DMS153 treated with DMSO at 0.1 percent for 48 hours (cell line): Measurements from ENCODE around the gene TNS3.

Experiments
- DNase-seq: peaks from one replicate; lab custom pipeline; 2025; ENCODE audit not compliant: unreplicated experiment; lab: John Stamatoyannopoulos, UW

TNS3 gene

DNA sequence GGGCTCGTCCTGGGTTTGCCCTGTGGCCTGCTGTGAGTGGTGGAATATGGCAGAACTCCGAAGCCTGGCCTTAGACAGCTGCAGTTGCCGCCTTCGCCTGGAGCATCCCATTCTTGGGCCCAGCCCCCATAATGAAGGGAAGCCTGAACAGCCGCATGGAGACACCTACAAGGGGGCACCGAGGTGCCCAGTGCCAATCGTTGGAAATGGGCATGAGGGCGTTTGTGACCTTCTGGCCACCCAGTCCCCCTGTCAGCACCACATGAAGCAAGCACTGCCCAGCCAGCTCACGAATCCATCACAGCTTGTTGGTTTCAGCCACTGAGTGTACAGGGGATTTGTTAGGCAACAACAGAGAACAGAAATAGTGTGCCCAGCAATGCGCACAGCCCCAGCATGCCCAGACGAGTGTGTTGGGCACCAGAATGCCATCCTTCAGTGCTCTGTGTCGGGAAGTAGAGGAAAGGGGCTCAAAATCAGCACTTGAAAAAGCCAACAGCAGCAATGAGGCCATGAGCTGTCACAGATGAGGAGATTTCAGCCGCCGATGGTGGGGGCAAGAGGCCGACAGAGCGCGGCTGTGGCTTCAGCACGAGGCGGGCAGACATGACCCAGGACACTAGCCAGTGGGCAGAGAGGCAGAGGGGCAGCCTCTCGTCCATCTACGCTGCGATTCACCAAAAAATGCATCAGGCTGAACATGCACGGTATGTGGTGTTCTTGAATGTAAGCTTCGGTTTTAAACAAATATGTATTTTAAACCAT, 91.2 kb downstream of the TNS3 start:
- DNase-seq: no peak

GRCh38 chr7:47489624-47490023, 92.3 kb downstream of the TNS3 start:
- no peak for DNase-seq

DNA sequence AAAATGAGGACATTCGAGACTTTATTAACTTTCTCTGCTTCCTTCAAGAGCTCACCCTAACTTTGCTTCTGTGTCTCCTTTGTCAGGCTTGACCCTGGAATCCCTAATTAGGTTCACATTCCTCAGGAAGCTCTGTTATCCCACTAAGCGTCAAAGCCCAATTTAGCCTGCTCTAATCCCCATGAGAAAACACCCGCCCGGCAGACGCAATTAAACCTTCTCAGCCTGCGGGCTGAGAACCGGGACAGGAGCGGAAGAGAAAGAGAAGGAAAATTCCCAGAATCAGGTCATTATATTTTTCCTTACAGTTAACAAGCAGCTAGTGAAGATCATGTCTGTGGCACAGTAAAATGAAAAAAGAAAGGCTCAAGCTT, 93.0 kb downstream of the TNS3 start:
- DNase-seq: no peak

DNA sequence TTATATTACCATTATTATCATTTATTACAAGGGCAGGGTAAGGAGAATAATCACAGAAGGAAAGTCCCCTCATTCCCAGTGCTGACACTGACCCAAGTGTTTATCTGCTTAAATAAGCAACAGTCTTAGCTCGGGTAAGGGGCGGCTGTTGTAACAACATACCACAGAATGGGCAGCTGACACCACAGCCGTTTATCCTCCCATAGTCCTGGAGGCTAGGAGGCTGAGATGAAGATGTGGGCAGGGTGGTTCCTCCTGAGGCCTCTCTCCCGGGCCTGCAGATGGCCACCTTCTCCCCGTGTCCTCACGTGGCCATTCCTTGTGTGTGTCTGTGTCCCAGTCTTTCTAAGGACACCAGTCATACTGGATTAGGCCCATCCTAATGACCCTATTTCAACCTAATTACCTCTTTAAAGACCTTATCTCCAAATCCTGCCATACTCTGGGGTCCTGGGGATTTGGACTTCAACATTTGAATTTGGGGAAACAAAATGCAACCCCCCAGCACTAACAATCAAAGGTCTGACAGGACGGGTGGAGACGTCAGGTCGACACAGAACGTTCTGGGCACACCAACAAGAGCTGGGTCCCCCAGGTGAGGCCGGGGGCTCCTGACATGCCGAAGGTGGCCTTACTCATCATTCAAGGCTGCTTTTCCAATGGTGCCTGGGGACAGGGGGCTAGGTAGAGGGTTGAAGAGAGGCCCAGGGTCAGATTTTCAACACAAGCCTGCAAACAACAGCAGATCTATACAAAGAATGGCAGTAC, 93.5 kb downstream of the TNS3 start:
- no peak for DNase-seq

DNA sequence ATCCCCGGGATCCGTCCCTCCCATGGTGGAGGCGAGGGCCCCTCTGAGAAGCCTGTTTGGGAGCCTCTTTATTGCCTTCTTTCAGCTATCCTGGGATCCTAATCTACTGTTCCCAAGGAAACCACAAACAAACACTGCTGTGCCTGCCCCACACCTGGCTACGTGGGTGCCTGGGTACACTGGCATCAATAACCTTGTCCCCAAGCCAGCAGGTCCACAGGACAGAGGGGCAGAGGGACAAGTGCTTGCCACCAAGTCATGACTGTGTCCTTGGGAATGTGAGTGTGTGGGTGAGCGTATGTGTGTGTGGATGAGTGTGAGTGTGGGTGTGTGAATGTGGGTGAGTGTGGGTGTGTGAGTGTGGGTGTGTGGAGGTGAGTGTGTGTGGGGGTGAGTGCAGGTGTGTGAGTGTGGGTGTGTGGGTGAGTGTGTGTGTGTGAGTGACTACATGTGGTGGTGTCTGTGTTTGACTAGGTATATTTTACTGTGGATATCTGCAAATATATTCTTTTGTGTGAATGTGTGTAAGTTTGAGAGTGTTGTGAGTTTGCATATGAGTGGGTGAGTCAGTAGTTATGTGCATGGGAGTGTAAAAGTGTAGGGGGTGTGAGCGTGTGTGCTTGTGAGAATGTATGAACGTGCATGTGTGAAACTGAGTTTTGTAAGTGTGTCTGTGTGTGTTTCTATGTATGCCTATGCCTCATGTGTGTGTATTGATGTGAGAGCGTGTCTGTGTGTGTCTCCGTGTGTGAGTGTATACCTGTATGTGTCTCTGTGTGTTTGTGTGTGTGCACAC, 96.1 kb downstream of the TNS3 start:
- peak; percentile 83 for DNase-seq

GRCh38 chr7:47484923-47485639, 96.8 kb downstream of the TNS3 start:
- peak; percentile 53 for DNase-seq

- DNase-seq: no peak
Measured at GRCh38 chr7:47484457-47484856, 97.5 kb downstream of the TNS3 start.

GRCh38 chr7:47483604-47484273, 98.2 kb downstream of the TNS3 start:
- DNase-seq: no peak

GRCh38 chr7:47482013-47482875, 99.7 kb downstream of the TNS3 start:
- no peak for DNase-seq

- no peak for DNase-seq
Measured at GRCh38 chr7:47481541-47482012, 100.3 kb downstream of the TNS3 start.

DNA sequence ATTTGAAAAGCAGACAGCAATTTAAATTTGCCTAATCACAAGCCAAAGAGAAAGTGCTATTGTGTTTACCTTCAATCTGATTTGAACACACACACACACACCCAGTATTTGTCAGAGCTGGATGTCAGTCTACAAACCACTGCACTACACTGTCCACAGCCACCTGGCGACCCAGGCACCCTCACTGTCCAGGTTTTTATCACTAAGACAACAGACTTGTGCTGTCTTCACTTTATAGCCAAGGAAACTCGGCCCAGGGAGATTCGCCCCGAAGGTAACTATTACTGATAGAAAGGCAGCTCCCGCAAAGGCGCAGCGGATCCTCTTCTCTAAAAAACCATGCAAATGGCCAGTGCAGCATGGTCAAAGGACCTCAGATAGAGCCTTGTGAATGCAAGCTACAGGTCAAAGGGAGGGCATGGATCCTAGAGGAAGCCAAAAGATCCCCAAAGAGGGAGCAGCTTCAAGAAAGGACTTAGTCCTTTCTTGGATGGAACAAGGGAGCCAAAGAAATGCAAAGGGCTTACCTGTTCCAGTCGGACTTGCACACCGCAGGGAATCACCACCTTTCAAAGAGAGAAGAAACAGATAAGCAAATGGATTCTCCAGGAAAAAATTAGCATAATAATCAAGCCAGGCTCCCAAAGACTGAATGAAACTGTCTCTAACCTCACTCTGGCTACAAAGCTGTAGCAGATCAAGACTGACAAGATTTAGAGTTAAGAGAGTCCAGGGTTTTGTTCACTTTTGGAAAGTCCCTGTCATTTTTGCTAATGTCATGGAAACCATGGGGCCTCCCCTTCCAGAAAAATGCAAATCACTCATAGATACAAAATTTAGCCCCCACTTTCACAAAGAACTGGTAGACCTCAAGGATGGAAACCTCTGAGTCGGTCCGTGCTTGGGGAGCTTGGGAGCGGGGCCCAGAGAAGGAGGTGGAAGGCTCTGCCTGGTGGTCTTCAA, 101.1 kb downstream of the TNS3 start:
- DNase-seq: no peak

DNA sequence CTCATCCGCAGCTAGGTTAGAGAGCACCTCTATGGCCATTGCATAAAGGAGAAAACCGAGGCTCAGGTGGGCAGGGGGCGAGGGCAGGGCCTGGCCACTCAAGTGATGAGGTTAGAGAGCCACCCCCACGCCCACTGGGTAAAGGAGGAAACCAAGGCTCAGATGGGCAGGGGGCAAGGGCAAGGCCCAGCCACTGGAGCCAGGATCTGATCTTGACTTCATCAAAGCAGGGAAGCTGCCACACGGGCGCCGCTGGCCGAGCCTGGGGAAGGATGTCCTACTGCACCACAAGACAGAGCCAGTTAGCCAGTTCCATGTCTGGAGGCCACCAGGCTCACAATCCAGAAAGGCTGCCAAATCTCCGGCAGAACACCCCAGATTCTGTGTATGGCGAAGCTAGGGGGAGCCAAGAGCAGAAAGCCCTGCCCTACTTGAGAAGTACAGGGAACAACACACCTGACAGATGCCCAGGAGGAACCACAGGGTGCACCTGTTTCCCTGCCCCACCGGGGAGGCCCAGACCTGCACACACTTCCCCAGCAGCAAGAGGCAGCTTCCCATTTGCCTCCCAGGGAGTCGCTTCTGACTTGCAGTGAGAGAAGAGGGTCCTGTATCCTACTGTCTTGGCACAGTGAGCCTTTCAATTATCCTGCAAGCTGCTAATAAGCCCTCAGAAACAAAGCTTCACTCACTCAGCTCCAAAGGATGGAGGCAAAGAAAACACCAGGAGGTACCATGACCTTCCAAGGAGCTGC, 101.9 kb downstream of the TNS3 start:
- DNase-seq: no peak

GRCh38 chr7:47478926-47479711, 102.8 kb downstream of the TNS3 start:
- no peak for DNase-seq

GRCh38 chr7:47478017-47478344, 103.9 kb downstream of the TNS3 start:
- DNase-seq: no peak

- DNase-seq: peak; percentile 79
Measured at GRCh38 chr7:47477191-47478016, 104.5 kb downstream of the TNS3 start.

GRCh38 chr7:47475880-47476227, 106.1 kb downstream of the TNS3 start:
- DNase-seq: no peak
